Activated CD4-positive, CD25-positive, alpha-beta regulatory T cell treated with anti-CD3 and anti-CD28 coated beads, Interleukin-2, amount 50 U/mL, for 72 hours (primary cell): Measurements from ENCODE around the gene CAND1.
"Not testable (repeated sequence)": the region's sequence is repeated elsewhere in the genome, so short reads cannot be mapped to it uniquely, and the experiment has no call there.

ENCODE experiments used
- DNase-seq: peaks from one replicate; pipeline ENCODE4 v3.0.0; 2021

The CAND1 gene

GRCh38 chr12:67284561-67284960 is 15.4 kb downstream of the CAND1 start:
- no peak for DNase-seq

GRCh38 chr12:67286257-67286656 is 17.1 kb downstream of the CAND1 start:
- no peak for DNase-seq

GRCh38 chr12:67287311-67287710 is 18.2 kb downstream of the CAND1 start:
- DNase-seq = no peak

- DNase-seq = no peak
Observed at GRCh38 chr12:67288561-67288960, 19.4 kb downstream of the CAND1 start.

GRCh38 chr12:67290378-67290777 is 21.2 kb downstream of the CAND1 start:
- no peak for DNase-seq

- no peak for DNase-seq
Observed at GRCh38 chr12:67299526-67299925, 30.4 kb downstream of the CAND1 start.

- DNase-seq = no peak
Observed at GRCh38 chr12:67299926-67300325, 30.8 kb downstream of the CAND1 start.

- DNase-seq = no peak
Observed at GRCh38 chr12:67302162-67302561, 33.0 kb downstream of the CAND1 start.

GRCh38 chr12:67305544-67305943 is 36.4 kb downstream of the CAND1 start:
- DNase-seq = no peak

GRCh38 chr12:67306712-67307111 is 37.6 kb downstream of the CAND1 start:
- no peak for DNase-seq

- DNase-seq = no peak
Observed at GRCh38 chr12:67315661-67316060, 46.5 kb downstream of the CAND1 start.

GRCh38 chr12:67318786-67319185 is 49.6 kb downstream of the CAND1 start:
- DNase-seq = no peak

- no peak for DNase-seq
Observed at GRCh38 chr12:67319936-67320335, 50.8 kb downstream of the CAND1 start.

- no peak for DNase-seq
Observed at GRCh38 chr12:67320614-67321295, 51.6 kb downstream of the CAND1 start.

- DNase-seq = no peak
Observed at GRCh38 chr12:67322580-67322979, 53.4 kb downstream of the CAND1 start.

- DNase-seq = no peak
Observed at GRCh38 chr12:67323007-67323406, 53.8 kb downstream of the CAND1 start.

GRCh38 chr12:67326637-67327036 is 57.5 kb downstream of the CAND1 start:
- no peak for DNase-seq

GRCh38 chr12:67327466-67327865 is 58.3 kb downstream of the CAND1 start:
- no peak for DNase-seq

GRCh38 chr12:67331123-67331522 is 62.0 kb downstream of the CAND1 start:
- no peak for DNase-seq

GRCh38 chr12:67331828-67332227 is 62.7 kb downstream of the CAND1 start:
- DNase-seq = no peak

- no peak for DNase-seq
Observed at GRCh38 chr12:67333649-67334048, 64.5 kb downstream of the CAND1 start.

GRCh38 chr12:67338426-67338825 is 69.3 kb downstream of the CAND1 start:
- no peak for DNase-seq

GRCh38 chr12:67339530-67339929 is 70.4 kb downstream of the CAND1 start:
- DNase-seq = no peak

GRCh38 chr12:67341086-67341485 is 71.9 kb downstream of the CAND1 start:
- not testable (repeated sequence) for DNase-seq

- DNase-seq = no peak
Observed at GRCh38 chr12:67344979-67345710, 76.0 kb downstream of the CAND1 start.
